ENCODE results near the gene MEGF9.

DNA sequence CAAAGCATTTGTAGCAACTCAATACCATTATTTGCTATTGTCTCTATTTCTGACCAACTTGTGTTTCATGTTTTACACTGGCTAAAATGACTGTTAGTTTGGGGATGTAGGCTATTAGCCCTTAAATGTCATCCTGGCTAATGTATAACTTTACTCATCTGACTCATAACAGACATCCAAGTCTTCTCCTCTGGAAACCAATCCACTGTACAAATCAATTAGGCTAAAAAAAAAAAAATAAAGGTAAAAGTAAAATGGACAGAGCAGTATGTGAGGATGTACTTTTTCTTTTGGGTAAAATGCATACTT is 20.6 kb downstream of the MEGF9 start:
- TF ChIP-seq POLR2A (IDR thresholded peaks at IDR 0.05) = no peak
- TF ChIP-seq, protein P1, sequence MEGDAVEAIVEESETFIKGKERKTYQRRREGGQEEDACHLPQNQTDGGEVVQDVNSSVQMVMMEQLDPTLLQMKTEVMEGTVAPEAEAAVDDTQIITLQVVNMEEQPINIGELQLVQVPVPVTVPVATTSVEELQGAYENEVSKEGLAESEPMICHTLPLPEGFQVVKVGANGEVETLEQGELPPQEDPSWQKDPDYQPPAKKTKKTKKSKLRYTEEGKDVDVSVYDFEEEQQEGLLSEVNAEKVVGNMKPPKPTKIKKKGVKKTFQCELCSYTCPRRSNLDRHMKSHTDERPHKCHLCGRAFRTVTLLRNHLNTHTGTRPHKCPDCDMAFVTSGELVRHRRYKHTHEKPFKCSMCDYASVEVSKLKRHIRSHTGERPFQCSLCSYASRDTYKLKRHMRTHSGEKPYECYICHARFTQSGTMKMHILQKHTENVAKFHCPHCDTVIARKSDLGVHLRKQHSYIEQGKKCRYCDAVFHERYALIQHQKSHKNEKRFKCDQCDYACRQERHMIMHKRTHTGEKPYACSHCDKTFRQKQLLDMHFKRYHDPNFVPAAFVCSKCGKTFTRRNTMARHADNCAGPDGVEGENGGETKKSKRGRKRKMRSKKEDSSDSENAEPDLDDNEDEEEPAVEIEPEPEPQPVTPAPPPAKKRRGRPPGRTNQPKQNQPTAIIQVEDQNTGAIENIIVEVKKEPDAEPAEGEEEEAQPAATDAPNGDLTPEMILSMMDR (IDR thresholded peaks at IDR 0.05) = no peak

Measured in tibial nerve (tissue), 3 donors.